NCI-H2171 treated with DMSO at 0.1 percent for 48 hours (cell line): ENCODE measurements around the gene ATP4A.
A peak's percentile ranks its signal among the peaks of the same experiment; 100 is the strongest.

Experiments used
- DNase-seq: peaks from one replicate; lab custom pipeline; 2025; lab: John Stamatoyannopoulos, UW

Gene ATP4A

GRCh38 chr19:35549174-35549788 lies 14.2 kb downstream of the ATP4A start:
- peak; percentile 41 for DNase-seq

GRCh38 chr19:35546532-35546931 lies 16.9 kb downstream of the ATP4A start:
- DNase-seq: no peak

- peak; percentile 26 for DNase-seq
These were observed 17.5 kb downstream of the ATP4A start for GRCh38 chr19:35545855-35546381.

GRCh38 chr19:35545001-35545854 lies 18.2 kb downstream of the ATP4A start, which contains the start of gene TMEM147:
TMEM147 (plus strand) TSS chr19:35545626; CDS start chr19:35545740, 114 bp downstream.
- peak; percentile 79 for DNase-seq

GRCh38 chr19:35544110-35544802 lies 19.2 kb downstream of the ATP4A start:
- DNase-seq: no peak

GRCh38 chr19:35543280-35544109 lies 20.0 kb downstream of the ATP4A start:
- DNase-seq: no peak

- DNase-seq: no peak
These were observed 21.2 kb downstream of the ATP4A start for GRCh38 chr19:35542209-35542608.

- DNase-seq: no peak
These were observed 23.0 kb downstream of the ATP4A start for GRCh38 chr19:35540356-35540927.

- no peak for DNase-seq
These were observed 23.6 kb downstream of the ATP4A start for GRCh38 chr19:35539850-35540249.

GRCh38 chr19:35539314-35539713 lies 24.1 kb downstream of the ATP4A start:
- DNase-seq: no peak

- DNase-seq: peak; percentile 22
These were observed 28.5 kb downstream of the ATP4A start for GRCh38 chr19:35534803-35535480.

- no peak for DNase-seq
These were observed 29.6 kb downstream of the ATP4A start for GRCh38 chr19:35533822-35534392.

- no peak for DNase-seq
These were observed 30.1 kb downstream of the ATP4A start, which contains the start of gene GAPDHS for GRCh38 chr19:35533201-35533821. GAPDHS (plus strand) TSS chr19:35533456; CDS start chr19:35533528, 72 bp downstream.

- DNase-seq: no peak
These were observed 32.2 kb downstream of the ATP4A start for GRCh38 chr19:35531291-35531690.

GRCh38 chr19:35529241-35530218 lies 33.9 kb downstream of the ATP4A start:
- no peak for DNase-seq

GRCh38 chr19:35528218-35529038 lies 35.0 kb downstream of the ATP4A start, which contains the start of gene SBSN:
SBSN (minus strand) TSS chr19:35528311; CDS start chr19:35528281, 30 bp downstream.
- DNase-seq: no peak

GRCh38 chr19:35525873-35526272 lies 37.6 kb downstream of the ATP4A start:
- no peak for DNase-seq
